B cell (primary cell): ENCODE measurements around the gene PIP4K2A. TPM values are rescaled to one million over a fixed set of nuclear protein-coding genes. Genes with fewer than 3 reads are reported as not detected.
"Not testable (repeated sequence)": the region's sequence is repeated elsewhere in the genome, so short reads cannot be mapped to it uniquely, and the experiment has no call there.

ENCODE experiments used
- ATAC-seq: fragments of 200-7000 bp; cut with Tn5 transposase; one replicate; pipeline ENCODE4 v1.10.0; 2021; ENCODE audit warnings: low read depth, mild to moderate bottlenecking, moderate number of reproducible peaks, moderate library complexity
- CTCF ChIA-PET: fragments of 350-600 bp; sonication (Branson Sonifier 250); formaldehyde crosslinking; loops from one replicate; lab custom pipeline; 2021; ENCODE audit warnings: antibody characterized with exemption, inconsistent platforms; lab: Charles Lee
- POLR2A ChIA-PET: fragments of 350-600 bp; sonication (Branson Sonifier 250); formaldehyde crosslinking; loops from one replicate; lab custom pipeline; 2021; ENCODE audit warnings: antibody characterized with exemption; lab: Charles Lee
- DNase-seq: peaks from one replicate; pipeline ENCODE4 v3.0.0; 2013
- H2AFZ ChIP-seq: 2 replicates; pipeline ENCODE4 v1.6.1; 2012; ENCODE audit warnings: mild to moderate bottlenecking, low read depth, low read length; ENCODE audit not compliant: insufficient read depth, poor library complexity, severe bottlenecking
- H3K27ac ChIP-seq, 2 donors: 1 replicate in 1 of 2; 2 replicates in 1 of 2; pipeline ENCODE4 v1.5.1; 2012 to 2013; ENCODE audit warnings: low read length in 2 of 2, mild to moderate bottlenecking in 2 of 2, moderate library complexity in 1 of 2
- H3K27me3 ChIP-seq, 4 experiments: fragments of 200-600 bp in 1 of 4; sonication (generic) in 1 of 4; replicated peaks in 1 of 4; 1 replicate in 2 of 4; 2 replicates in 2 of 4; pipeline versions ENCODE4 v1.6.1 to v1.7.0; 2013 to 2016; ENCODE audit warnings: low read length in 3 of 4, mild to moderate bottlenecking in 2 of 4, mixed read lengths in 1 of 4, moderate library complexity in 1 of 4; ENCODE audit not compliant: insufficient read depth in 4 of 4, control insufficient read depth in 3 of 4; ENCODE audit errors: control extremely low read depth in 1 of 4
- H3K36me3 ChIP-seq, 2 experiments: replicated peaks in 1 of 2; 1 replicate in 1 of 2; 2 replicates in 1 of 2; pipeline versions ENCODE4 v1.6.1 to v1.7.1; 2013; ENCODE audit warnings: low read length in 1 of 2; ENCODE audit not compliant: insufficient read depth in 2 of 2, control insufficient read depth in 1 of 2; ENCODE audit errors: control extremely low read depth in 1 of 2, extremely low read depth in 1 of 2
- H3K4me1 ChIP-seq, 2 donors: fragments of 200-600 bp in 1 of 2; sonication (generic) in 1 of 2; 1 replicate in 1 of 2; 2 replicates in 1 of 2; pipeline versions ENCODE4 v1.5.1 to v1.6.1; 2013 to 2017; ENCODE audit warnings: low read length in 2 of 2; ENCODE audit not compliant: control insufficient read depth in 2 of 2, insufficient read depth in 2 of 2
- H3K4me2 ChIP-seq: replicated peaks from 2 replicates; pipeline ENCODE3; 2012; ENCODE audit warnings: mild to moderate bottlenecking, low read depth, low read length; ENCODE audit not compliant: poor library complexity, severe bottlenecking
- H3K4me3 ChIP-seq, 5 experiments: fragments of 200-600 bp in 1 of 5; sonication (generic) in 1 of 5; 1 replicate in 3 of 5; 2 replicates in 2 of 5; pipeline versions ENCODE4 v1.5.1 to v1.7.0; 2011 to 2016; ENCODE audit warnings: low read length in 4 of 5, mild to moderate bottlenecking in 4 of 5, low read depth in 2 of 5, control low read depth in 1 of 5, moderate library complexity in 1 of 5; ENCODE audit not compliant: insufficient read depth in 1 of 5; ENCODE audit errors: control extremely low read depth in 1 of 5, extremely low read depth in 1 of 5
- H3K79me2 ChIP-seq: fragments of 200-600 bp; sonication (generic); one replicate; pipeline ENCODE4 v1.6.0; 2016; ENCODE audit warnings: low read length; ENCODE audit not compliant: control insufficient read depth, insufficient read depth
- H3K9ac ChIP-seq: fragments of 200-600 bp; sonication (generic); 2 replicates; pipeline ENCODE4 v1.6.1; 2017; ENCODE audit warnings: mild to moderate bottlenecking, low read length, moderate library complexity
- H3K9me3 ChIP-seq, 3 donors: one replicate each; pipeline versions ENCODE4 v1.6.1 to v1.7.1; 2013; ENCODE audit warnings: low read length in 2 of 3; ENCODE audit not compliant: control insufficient read depth in 2 of 3, insufficient read depth in 1 of 3; ENCODE audit errors: control extremely low read depth in 1 of 3
- H4K20me1 ChIP-seq: 2 replicates; pipeline ENCODE4 v1.6.0; 2012; ENCODE audit warnings: mild to moderate bottlenecking, low read length; ENCODE audit not compliant: insufficient read depth, control insufficient read depth, poor library complexity, severe bottlenecking
- H3K27ac Mint-ChIP-seq: one replicate; pipeline ENCODE4 v1.8.0; 2021; ENCODE audit warnings: mixed read lengths
- H3K27me3 Mint-ChIP-seq: one replicate; pipeline ENCODE4 v1.8.0; 2021; ENCODE audit warnings: mixed read lengths
- H3K4me1 Mint-ChIP-seq: one replicate; pipeline ENCODE4 v1.8.0; 2021; ENCODE audit warnings: mixed read lengths
- H3K4me3 Mint-ChIP-seq: one replicate; pipeline ENCODE4 v1.8.0; 2021; ENCODE audit warnings: mixed read lengths
- H3K9me3 Mint-ChIP-seq: one replicate; pipeline ENCODE4 v1.8.0; 2022; ENCODE audit warnings: mixed read lengths; ENCODE audit not compliant: insufficient read depth
- EZH2 ChIP-seq: IDR thresholded peaks from 2 replicates; pipeline ENCODE4 v1.6.1; 2012; ENCODE audit warnings: borderline replicate concordance, low read depth, mild to moderate bottlenecking, moderate library complexity, low read length; ENCODE audit not compliant: insufficient read depth, poor library complexity, severe bottlenecking
- WGBS: methylation state at CpG from one replicate; pipeline ENCODE4 v1.1.5; 2013; ENCODE audit warnings: missing lambda C conversion rate; ENCODE audit not compliant: insufficient coverage; 5-methylcytosine and 5-hydroxymethylcytosine counted together
- intact Hi-C: fragments of 100-400 bp; cut with micrococcal nuclease; formaldehyde crosslinking; loops from one replicate; pipeline ENCODE4 v1.10.0; 2022
- polyA plus RNA-seq: library from polyadenylated mRNA; depleted of rRNA; stranded (reverse); fragments of >200 nt; gene quantifications from 2 replicates; pipeline ENCODE4 v1.2.3, GENCODE V29; 2012
- total RNA-seq, 2 donors: library from RNA; stranded (reverse); fragments of 120-200 nt in 1 of 2; gene quantifications; 1 replicate in 1 of 2; 2 replicates in 1 of 2; pipeline versions ENCODE4 v1.2.3 to v1.2.4, GENCODE V29; 2013 to 2022
- TF ChIP-seq, protein P1 (sequence below): fragments of 200-600 bp; IDR thresholded peaks from one replicate; pipeline ENCODE4 v1.8.0; 2022; ENCODE audit warnings: antibody characterized with exemption, mild to moderate bottlenecking

Gene PIP4K2A
- total and polyA plus RNA-seq, 2 donors (not counting 1 experiment from before 2014, with no cell fraction given), result 21.8 to 103 TPM

DNA sequence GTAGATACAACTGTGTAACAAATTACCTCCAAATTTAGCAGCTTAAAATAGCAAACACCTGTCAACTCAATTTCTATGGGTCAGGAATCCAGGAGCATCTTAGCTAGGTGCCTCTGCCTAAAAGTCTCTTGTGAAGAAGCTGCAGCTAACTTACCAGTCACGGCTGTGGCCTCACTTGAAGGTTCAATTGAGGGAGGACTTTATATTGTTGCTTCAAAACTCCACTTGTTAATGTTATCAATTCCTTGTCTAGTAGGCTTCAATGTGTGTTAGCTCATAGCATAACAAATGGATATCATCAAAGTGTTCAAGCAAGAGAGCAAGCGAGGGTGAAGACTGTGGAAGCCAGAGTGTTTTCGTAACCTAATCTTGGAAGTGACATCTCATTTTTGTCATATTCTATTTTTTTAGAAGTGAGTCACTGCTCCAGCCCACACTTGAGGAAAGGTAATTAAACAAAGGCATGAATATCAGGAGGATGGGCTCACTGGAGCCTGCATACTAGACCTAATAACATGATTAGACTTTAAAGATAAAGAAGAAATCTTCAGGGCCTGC is 196.1 kb downstream of the PIP4K2A start:
- no peak overlapping the region for H3K4me3 Mint-ChIP-seq
- no peak overlapping the region for H3K27ac Mint-ChIP-seq
- H3K4me1 ChIP-seq, result peaks cover 0 to 11% of the 10 kb centered on the region in 2 donors
- H3K36me3 ChIP-seq, result no peaks in the 10 kb centered on the region
- H3K9me3 ChIP-seq, result peaks cover 0 to 13% (median 1%) of the 10 kb centered on the region in 3 donors
- WGBS, result no CpG with 5 or more reads among the region's 3 CpGs
- no peak overlapping the region for H3K9ac ChIP-seq
- H3K9me3 Mint-ChIP-seq, result peaks cover 5% of the 10 kb centered on the region
- H3K4me1 Mint-ChIP-seq, result peaks cover 2% of the 10 kb centered on the region
- ChIA-PET POLR2A (no interaction called here), CTCF (no interaction called here)
- no peak for ATAC-seq
- no peak overlapping the region for H3K27ac ChIP-seq
- peaks cover 0 to 3% (median 1%) of the 10 kb centered on the region in 4 experiments for H3K27me3 ChIP-seq
- intact Hi-C loops, result no loop called here
- DNase-seq, result no peak
- no peak overlapping the region for H3K4me3 ChIP-seq
- no peak overlapping the region for H3K4me2 ChIP-seq
- no peaks in the 10 kb centered on the region for H3K79me2 ChIP-seq
- no peaks in the 10 kb centered on the region for H4K20me1 ChIP-seq
- H3K27me3 Mint-ChIP-seq, result peaks cover 12% of the 10 kb centered on the region
- TF ChIP-seq, protein P1, sequence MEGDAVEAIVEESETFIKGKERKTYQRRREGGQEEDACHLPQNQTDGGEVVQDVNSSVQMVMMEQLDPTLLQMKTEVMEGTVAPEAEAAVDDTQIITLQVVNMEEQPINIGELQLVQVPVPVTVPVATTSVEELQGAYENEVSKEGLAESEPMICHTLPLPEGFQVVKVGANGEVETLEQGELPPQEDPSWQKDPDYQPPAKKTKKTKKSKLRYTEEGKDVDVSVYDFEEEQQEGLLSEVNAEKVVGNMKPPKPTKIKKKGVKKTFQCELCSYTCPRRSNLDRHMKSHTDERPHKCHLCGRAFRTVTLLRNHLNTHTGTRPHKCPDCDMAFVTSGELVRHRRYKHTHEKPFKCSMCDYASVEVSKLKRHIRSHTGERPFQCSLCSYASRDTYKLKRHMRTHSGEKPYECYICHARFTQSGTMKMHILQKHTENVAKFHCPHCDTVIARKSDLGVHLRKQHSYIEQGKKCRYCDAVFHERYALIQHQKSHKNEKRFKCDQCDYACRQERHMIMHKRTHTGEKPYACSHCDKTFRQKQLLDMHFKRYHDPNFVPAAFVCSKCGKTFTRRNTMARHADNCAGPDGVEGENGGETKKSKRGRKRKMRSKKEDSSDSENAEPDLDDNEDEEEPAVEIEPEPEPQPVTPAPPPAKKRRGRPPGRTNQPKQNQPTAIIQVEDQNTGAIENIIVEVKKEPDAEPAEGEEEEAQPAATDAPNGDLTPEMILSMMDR, result no peak
- TF ChIP-seq EZH2, result no peak
- no peak overlapping the region for H2AFZ ChIP-seq

DNA sequence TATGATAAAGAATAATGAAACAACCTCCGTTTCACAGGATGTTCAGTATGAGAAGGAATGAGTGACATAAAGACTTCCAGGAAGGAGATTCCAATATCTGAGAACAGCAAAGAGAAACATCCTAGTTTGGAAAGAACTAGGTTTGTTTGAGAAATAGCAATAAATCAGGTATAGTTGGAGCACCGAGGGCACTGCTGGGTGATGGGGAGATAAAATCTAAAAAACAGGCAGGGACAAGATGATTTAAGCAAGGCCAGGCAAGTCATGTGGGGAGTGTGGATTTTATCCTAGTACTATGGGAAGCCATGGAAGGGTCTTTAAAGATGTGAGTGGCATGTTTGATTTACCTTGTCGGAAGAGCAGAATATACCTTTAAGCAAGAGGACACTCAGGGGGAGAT is 199.4 kb downstream of the PIP4K2A start:
- no peak overlapping the region for H3K27ac Mint-ChIP-seq
- Histone ChIP-seq H3K9ac (no peak overlapping the region), H2AFZ (no peak overlapping the region), H3K4me3 (no peak overlapping the region), H3K4me2 (no peak overlapping the region), H3K27ac (no peak overlapping the region), H3K4me1 (peaks cover 0 to 11% of the 10 kb centered on the region in 2 donors), H3K9me3 (peaks cover 0 to 13% (median 1%) of the 10 kb centered on the region in 3 donors), H3K79me2 (no peaks in the 10 kb centered on the region), H3K36me3 (no peaks in the 10 kb centered on the region), H4K20me1 (no peaks in the 10 kb centered on the region), H3K27me3 (peaks cover 0 to 3% (median 1%) of the 10 kb centered on the region in 4 experiments)
- DNase-seq (no peak), ATAC-seq (no peak)
- peaks cover 16% of the 10 kb centered on the region for H3K27me3 Mint-ChIP-seq
- POLR2A ChIA-PET, result no interaction called here
- TF ChIP-seq EZH2, result no peak
- TF ChIP-seq, protein P1, result no peak
- H3K4me3 Mint-ChIP-seq, result no peak overlapping the region
- intact Hi-C loops, result no loop called here
- H3K9me3 Mint-ChIP-seq, result peaks cover 7% of the 10 kb centered on the region
- CTCF ChIA-PET, result no interaction called here
- WGBS, result 75% methylated on average over 2 of the region's 3 CpGs
- peaks cover 2% of the 10 kb centered on the region for H3K4me1 Mint-ChIP-seq

DNA sequence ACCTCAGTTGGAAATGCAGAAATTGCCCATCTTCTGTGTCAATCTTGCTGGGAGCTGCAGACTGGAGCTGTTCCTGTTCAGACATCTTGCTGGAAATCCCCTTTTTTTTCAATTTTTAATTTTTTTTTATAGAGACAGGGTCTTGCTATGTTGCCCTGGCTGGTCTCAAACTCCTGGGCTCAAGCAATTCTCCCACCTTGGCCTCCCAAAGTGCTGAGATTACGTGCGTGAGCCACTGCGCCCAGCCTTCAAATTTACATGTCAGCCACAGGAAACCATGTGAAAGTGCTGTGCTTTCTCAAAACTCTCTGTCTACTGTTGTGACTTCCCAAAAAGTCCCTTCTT is 200.0 kb downstream of the PIP4K2A start:
- H3K27me3 ChIP-seq, H3K9me3 Mint-ChIP-seq, H4K20me1 ChIP-seq, H3K4me2 ChIP-seq, H3K27ac Mint-ChIP-seq, ATAC-seq, H2AFZ ChIP-seq, H3K4me3 Mint-ChIP-seq, H3K36me3 ChIP-seq, H3K79me2 ChIP-seq, POLR2A ChIA-PET, H3K4me3 ChIP-seq, intact Hi-C loops, H3K27ac ChIP-seq, CTCF ChIA-PET, H3K4me1 Mint-ChIP-seq, DNase-seq, H3K9ac ChIP-seq: not testable (repeated sequence)
- WGBS, result 80% methylated on average over 3 of the region's 3 CpGs
- H3K9me3 ChIP-seq, result peaks cover 0 to 13% (median 1%) of the 10 kb centered on the region in 3 donors
- peaks cover 0 to 11% of the 10 kb centered on the region in 2 donors for H3K4me1 ChIP-seq
- peaks cover 16% of the 10 kb centered on the region for H3K27me3 Mint-ChIP-seq
